Measurements from ENCODE around the gene IFTAP.

IFTAP gene

GRCh38 chr11:36692704-36693103, 98.4 kb downstream of the IFTAP start:
- Histone ChIP-seq H3K9ac (no peak overlapping the region), H3K4me1 (peaks cover 6% of the 10 kb centered on the region), H3K27ac (no peak overlapping the region), H3K79me2 (no peaks in the 10 kb centered on the region), H3K4me2 (ENCODE audit: low read length) (no peak overlapping the region), H3K9me3 (ENCODE audit: control insufficient read depth, low read length) (no peaks in the 10 kb centered on the region), H3K36me3 (ENCODE audit: control insufficient read depth, insufficient read depth, low read length) (no peaks in the 10 kb centered on the region), H3K4me3 (ENCODE audit: low read depth, low read length) (no peak overlapping the region), H3K27me3 (ENCODE audit: control insufficient read depth, insufficient read depth, low read length) (no peaks in the 10 kb centered on the region), H2AFZ (no peak overlapping the region)
- TF ChIP-seq, protein P1, sequence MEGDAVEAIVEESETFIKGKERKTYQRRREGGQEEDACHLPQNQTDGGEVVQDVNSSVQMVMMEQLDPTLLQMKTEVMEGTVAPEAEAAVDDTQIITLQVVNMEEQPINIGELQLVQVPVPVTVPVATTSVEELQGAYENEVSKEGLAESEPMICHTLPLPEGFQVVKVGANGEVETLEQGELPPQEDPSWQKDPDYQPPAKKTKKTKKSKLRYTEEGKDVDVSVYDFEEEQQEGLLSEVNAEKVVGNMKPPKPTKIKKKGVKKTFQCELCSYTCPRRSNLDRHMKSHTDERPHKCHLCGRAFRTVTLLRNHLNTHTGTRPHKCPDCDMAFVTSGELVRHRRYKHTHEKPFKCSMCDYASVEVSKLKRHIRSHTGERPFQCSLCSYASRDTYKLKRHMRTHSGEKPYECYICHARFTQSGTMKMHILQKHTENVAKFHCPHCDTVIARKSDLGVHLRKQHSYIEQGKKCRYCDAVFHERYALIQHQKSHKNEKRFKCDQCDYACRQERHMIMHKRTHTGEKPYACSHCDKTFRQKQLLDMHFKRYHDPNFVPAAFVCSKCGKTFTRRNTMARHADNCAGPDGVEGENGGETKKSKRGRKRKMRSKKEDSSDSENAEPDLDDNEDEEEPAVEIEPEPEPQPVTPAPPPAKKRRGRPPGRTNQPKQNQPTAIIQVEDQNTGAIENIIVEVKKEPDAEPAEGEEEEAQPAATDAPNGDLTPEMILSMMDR (IDR thresholded peaks at IDR 0.05): no peak

DNA sequence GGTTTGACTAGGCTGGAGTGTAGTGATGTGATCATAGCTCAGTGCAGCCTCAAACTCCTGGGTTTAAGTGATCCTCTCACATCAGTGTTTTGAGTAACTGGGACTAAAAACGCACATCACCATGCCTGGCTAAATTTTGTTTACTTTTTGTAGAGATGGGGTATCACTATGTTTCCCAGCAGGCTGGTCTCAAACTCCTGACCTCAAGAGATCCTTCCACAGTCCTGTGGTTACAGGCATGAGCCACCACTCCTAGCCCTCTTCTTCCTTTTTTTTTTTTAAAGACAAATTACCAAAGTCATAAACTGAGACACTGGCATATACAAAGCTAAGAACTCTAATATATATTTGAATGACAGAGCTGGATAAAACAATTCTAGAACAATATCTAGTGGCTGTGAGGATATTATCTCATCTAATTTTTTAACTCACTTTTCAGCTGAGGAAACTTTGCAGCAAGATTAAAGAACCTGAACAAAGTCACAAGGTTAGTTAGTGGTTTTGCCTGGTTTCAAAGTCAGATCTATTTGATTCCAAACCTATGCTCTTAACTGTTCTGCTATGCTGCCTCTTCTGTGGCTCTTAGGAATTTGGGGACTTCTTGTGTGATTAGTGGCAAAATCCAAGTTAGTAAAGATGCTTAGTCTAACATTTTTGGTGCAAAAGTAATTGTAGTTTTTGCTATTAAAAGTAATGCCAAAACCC, 99.0 kb downstream of the IFTAP start:
- no peak overlapping the region for H3K27ac ChIP-seq
- H3K27me3 ChIP-seq (ENCODE audit: control insufficient read depth, insufficient read depth, low read length): no peaks in the 10 kb centered on the region
- H2AFZ ChIP-seq: no peak overlapping the region
- no peak overlapping the region for H3K4me3 ChIP-seq (ENCODE audit: low read depth, low read length)
- TF ChIP-seq, protein P1 (IDR thresholded peaks at IDR 0.05): no peak
- H3K9ac ChIP-seq: no peak overlapping the region
- H3K9me3 ChIP-seq (ENCODE audit: control insufficient read depth, low read length): no peaks in the 10 kb centered on the region
- H3K4me2 ChIP-seq (ENCODE audit: low read length): no peak overlapping the region
- no peaks in the 10 kb centered on the region for H3K79me2 ChIP-seq
- H3K4me1 ChIP-seq: peaks cover 6% of the 10 kb centered on the region
- no peaks in the 10 kb centered on the region for H3K36me3 ChIP-seq (ENCODE audit: control insufficient read depth, insufficient read depth, low read length)

DNA sequence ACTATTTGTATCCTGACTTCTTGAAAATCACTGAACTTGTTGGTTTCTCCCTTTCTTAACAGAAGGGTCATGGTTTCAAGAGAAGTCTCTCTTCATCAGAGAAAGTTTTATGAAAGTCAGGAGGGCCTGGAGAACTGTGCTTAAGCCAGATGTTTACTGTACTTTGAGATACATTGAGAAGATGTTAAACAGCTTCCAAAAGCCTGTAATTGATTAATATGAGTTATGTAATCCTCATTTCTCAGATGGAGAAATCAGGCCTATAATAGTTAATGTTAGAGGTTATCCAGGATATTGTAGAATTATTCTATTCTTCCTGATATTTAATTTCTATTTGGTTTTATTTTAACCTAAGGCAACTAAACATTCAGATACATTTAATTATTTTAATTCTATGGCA, 100.8 kb downstream of the IFTAP start:
- Histone ChIP-seq H3K9me3 (ENCODE audit: control insufficient read depth, low read length) (no peaks in the 10 kb centered on the region), H3K36me3 (ENCODE audit: control insufficient read depth, insufficient read depth, low read length) (no peaks in the 10 kb centered on the region), H3K27me3 (ENCODE audit: control insufficient read depth, insufficient read depth, low read length) (no peaks in the 10 kb centered on the region), H3K79me2 (no peaks in the 10 kb centered on the region), H3K9ac (no peak overlapping the region), H3K4me1 (peaks cover 6% of the 10 kb centered on the region), H2AFZ (no peak overlapping the region), H3K4me3 (ENCODE audit: low read depth, low read length) (no peak overlapping the region), H3K27ac (no peak overlapping the region), H3K4me2 (ENCODE audit: low read length) (no peak overlapping the region)
- TF ChIP-seq, protein P1 (IDR thresholded peaks at IDR 0.05): no peak

- H3K4me2 ChIP-seq (ENCODE audit: low read length): no peak overlapping the region
- TF ChIP-seq, protein P1 (IDR thresholded peaks at IDR 0.05): no peak
- H2AFZ ChIP-seq: no peak overlapping the region
- no peaks in the 10 kb centered on the region for H3K36me3 ChIP-seq (ENCODE audit: control insufficient read depth, insufficient read depth, low read length)
- peaks cover 6% of the 10 kb centered on the region for H3K4me1 ChIP-seq
- no peaks in the 10 kb centered on the region for H3K9me3 ChIP-seq (ENCODE audit: control insufficient read depth, low read length)
- no peak overlapping the region for H3K4me3 ChIP-seq (ENCODE audit: low read depth, low read length)
- no peak overlapping the region for H3K9ac ChIP-seq
- H3K27ac ChIP-seq: no peak overlapping the region
- no peaks in the 10 kb centered on the region for H3K79me2 ChIP-seq
- no peaks in the 10 kb centered on the region for H3K27me3 ChIP-seq (ENCODE audit: control insufficient read depth, insufficient read depth, low read length)
Measured at GRCh38 chr11:36695571-36695970, 101.3 kb downstream of the IFTAP start.

- Histone ChIP-seq H3K4me1 (peaks cover 6% of the 10 kb centered on the region), H3K36me3 (ENCODE audit: control insufficient read depth, insufficient read depth, low read length) (no peaks in the 10 kb centered on the region), H3K9me3 (ENCODE audit: control insufficient read depth, low read length) (no peaks in the 10 kb centered on the region), H3K27ac (no peak overlapping the region), H3K9ac (no peak overlapping the region), H3K27me3 (ENCODE audit: control insufficient read depth, insufficient read depth, low read length) (no peaks in the 10 kb centered on the region), H3K4me2 (ENCODE audit: low read length) (no peak overlapping the region), H2AFZ (peak overlapping the region; percentile 66), H3K4me3 (ENCODE audit: low read depth, low read length) (no peak overlapping the region), H3K79me2 (no peaks in the 10 kb centered on the region)
- TF ChIP-seq, protein P1 (IDR thresholded peaks at IDR 0.05): no peak
Measured at GRCh38 chr11:36696550-36696949, 102.2 kb downstream of the IFTAP start.

Data from parathyroid adenoma (tissue), 2 donors.